ENCODE data around the gene OR4C6.

Gene OR4C6

GRCh38 chr11:55658031-55658573, 3.9 kb upstream of the OR4C6 start:
- TF ChIP-seq CTCF (IDR thresholded peaks at IDR 0.05; ENCODE audit: low read depth, low read length) = no peak
- Histone ChIP-seq H3K9me3 (no peaks in the 10 kb centered on the region), H3K27me3 (no peaks in the 10 kb centered on the region), H3K4me1 (no peaks in the 10 kb centered on the region), H3K4me3 (ENCODE audit: low read depth, low read length) (no peak overlapping the region), H3K36me3 (no peaks in the 10 kb centered on the region)
- DNase-seq = no peak

GRCh38 chr11:55658608-55659007, 3.4 kb upstream of the OR4C6 start:
- Histone ChIP-seq H3K4me1 (no peaks in the 10 kb centered on the region), H3K4me3 (ENCODE audit: low read depth, low read length) (no peak overlapping the region), H3K9me3 (no peaks in the 10 kb centered on the region), H3K36me3 (no peaks in the 10 kb centered on the region), H3K27me3 (no peaks in the 10 kb centered on the region)
- no peak for DNase-seq
- TF ChIP-seq CTCF (IDR thresholded peaks at IDR 0.05; ENCODE audit: low read depth, low read length) = no peak

- Histone ChIP-seq H3K4me3 (ENCODE audit: low read depth, low read length) (no peak overlapping the region), H3K27me3 (no peaks in the 10 kb centered on the region), H3K9me3 (no peaks in the 10 kb centered on the region), H3K4me1 (no peaks in the 10 kb centered on the region), H3K36me3 (no peaks in the 10 kb centered on the region)
- TF ChIP-seq CTCF (IDR thresholded peaks at IDR 0.05; ENCODE audit: low read depth, low read length) = no peak
- no peak for DNase-seq
These were observed 7.4 kb downstream of the OR4C6 start for GRCh38 chr11:55669376-55669775.

GRCh38 chr11:55673860-55674259, 11.9 kb downstream of the OR4C6 start:
- no peaks in the 10 kb centered on the region for H3K27me3 ChIP-seq
- no peaks in the 10 kb centered on the region for H3K4me1 ChIP-seq
- DNase-seq = no peak
- no peaks in the 10 kb centered on the region for H3K36me3 ChIP-seq
- no peak overlapping the region for H3K4me3 ChIP-seq (ENCODE audit: low read depth, low read length)
- H3K9me3 ChIP-seq = no peaks in the 10 kb centered on the region
- no peak for TF ChIP-seq CTCF (IDR thresholded peaks at IDR 0.05; ENCODE audit: low read depth, low read length)

GRCh38 chr11:55697817-55698216, 35.8 kb downstream of the OR4C6 start:
- TF ChIP-seq CTCF (IDR thresholded peaks at IDR 0.05; ENCODE audit: low read depth, low read length) = no peak
- H3K4me1 ChIP-seq = no peaks in the 10 kb centered on the region
- H3K4me3 ChIP-seq (ENCODE audit: low read depth, low read length) = no peak overlapping the region
- H3K27me3 ChIP-seq = no peaks in the 10 kb centered on the region
- no peaks in the 10 kb centered on the region for H3K9me3 ChIP-seq
- H3K36me3 ChIP-seq = no peaks in the 10 kb centered on the region
- no peak for DNase-seq

GRCh38 chr11:55701429-55701828, 39.4 kb downstream of the OR4C6 start:
- Histone ChIP-seq H3K27me3 (no peaks in the 10 kb centered on the region), H3K4me1 (no peaks in the 10 kb centered on the region), H3K36me3 (no peaks in the 10 kb centered on the region), H3K9me3 (no peaks in the 10 kb centered on the region), H3K4me3 (ENCODE audit: low read depth, low read length) (no peak overlapping the region)
- no peak for DNase-seq
- TF ChIP-seq CTCF (IDR thresholded peaks at IDR 0.05; ENCODE audit: low read depth, low read length) = no peak
